Fibroblast of the conjunctiva (primary cell): ENCODE measurements around the gene BLVRB.
A peak's percentile ranks its signal among the peaks of the same experiment; 100 is the strongest.
"Not testable (repeated sequence)": the region's sequence is repeated elsewhere in the genome, so short reads cannot be mapped to it uniquely, and the experiment has no call there.

Source experiments
- DNase-seq: peaks from one replicate; pipeline ENCODE4 v3.0.0-alpha.2; 2010; ENCODE audit warnings: low read depth

The BLVRB gene

GRCh38 chr19:40486017-40486416, 20.5 kb upstream of the BLVRB start:
- no peak for DNase-seq

GRCh38 chr19:40475878-40476644, 10.5 kb upstream of the BLVRB start:
- DNase-seq, result not testable (repeated sequence)

- no peak for DNase-seq
Measured at GRCh38 chr19:40474737-40475136, 9.2 kb upstream of the BLVRB start.

GRCh38 chr19:40472516-40472915, 7.0 kb upstream of the BLVRB start:
- no peak for DNase-seq

- DNase-seq, result no peak
Measured at GRCh38 chr19:40471111-40471510, 5.6 kb upstream of the BLVRB start.

GRCh38 chr19:40469011-40469410, 3.5 kb upstream of the BLVRB start:
- DNase-seq, result no peak

GRCh38 chr19:40466985-40467734, 1.6 kb upstream of the BLVRB start, which contains the start of gene SPTBN4:
SPTBN4 (plus strand) TSS chr19:40467001; CDS start chr19:40472622, 5,621 bp downstream.
- no peak for DNase-seq

GRCh38 chr19:40466219-40466984, 857 bp upstream of the BLVRB start:
- no peak for DNase-seq

GRCh38 chr19:40465025-40465556, 454 bp downstream of the BLVRB start:
- no peak for DNase-seq

- peak; percentile 68 for DNase-seq
Measured at GRCh38 chr19:40464059-40465024, 1.2 kb downstream of the BLVRB start.

GRCh38 chr19:40463587-40464037, 1.9 kb downstream of the BLVRB start:
- not testable (repeated sequence) for DNase-seq

GRCh38 chr19:40461669-40462221, 3.8 kb downstream of the BLVRB start:
- DNase-seq, result no peak

GRCh38 chr19:40460185-40460584, 5.4 kb downstream of the BLVRB start:
- no peak for DNase-seq

- DNase-seq, result no peak
Measured at GRCh38 chr19:40458597-40458974, 7.0 kb downstream of the BLVRB start.

- DNase-seq, result no peak
Measured at GRCh38 chr19:40457953-40458596, 7.5 kb downstream of the BLVRB start.

GRCh38 chr19:40457048-40457447, 8.5 kb downstream of the BLVRB start:
- DNase-seq, result no peak

- not testable (repeated sequence) for DNase-seq
Measured at GRCh38 chr19:40453943-40454342, 11.6 kb downstream of the BLVRB start.

GRCh38 chr19:40453151-40453735, 12.3 kb downstream of the BLVRB start:
- no peak for DNase-seq

GRCh38 chr19:40452016-40452415, 13.5 kb downstream of the BLVRB start:
- no peak for DNase-seq

GRCh38 chr19:40450664-40451063, 14.9 kb downstream of the BLVRB start:
- DNase-seq, result no peak
